Motor neuron (in vitro differentiated cells): Measurements from ENCODE around the gene EEF1A1. TPM values are rescaled to one million over a fixed set of nuclear protein-coding genes. Genes with fewer than 3 reads are reported as not detected.

ENCODE experiments used
- ATAC-seq, 8 experiments: fragments of 200-7000 bp; cut with Tn5 transposase; replicated peaks in 6 of 8; 2 replicates each; pipeline ENCODE4 v1.8.0; 2021; ENCODE audit warnings: mild to moderate bottlenecking in 8 of 8, moderate library complexity in 8 of 8
- H3K27ac ChIP-seq, 2 donors: fragments of 250-450 bp; sonication (Bioruptor Pico); 2 replicates each; pipeline ENCODE4 v1.9.0; 2021; ENCODE audit warnings: antibody characterized with exemption in 2 of 2, mild to moderate bottlenecking in 2 of 2, moderate library complexity in 1 of 2
- H3K4me1 ChIP-seq, 2 donors: fragments of 250-450 bp; sonication (Bioruptor Pico); replicated peaks in 1 of 2; 2 replicates each; pipeline ENCODE4 v1.6.1; 2021; ENCODE audit warnings: antibody characterized with exemption in 2 of 2, mild to moderate bottlenecking in 2 of 2, moderate library complexity in 1 of 2
- H3K4me3 ChIP-seq, 5 donors: fragments of 250-450 bp; sonication (Bioruptor Pico); 2 replicates each; pipeline ENCODE4 v1.9.0; 2021; ENCODE audit warnings: antibody characterized with exemption in 5 of 5, mild to moderate bottlenecking in 5 of 5, moderate library complexity in 4 of 5
- WGBS, 10 experiments: fragments of 450-650 bp; shearing (Covaris generic); methylation state at CpG; one replicate each; pipeline ENCODE4 v1.0.0; 2022; 5-methylcytosine and 5-hydroxymethylcytosine counted together
- in situ Hi-C, 9 experiments: fragments of 400-800 bp; cut with MboI; loops; one replicate each; pipeline ENCODE4 v1.15.0; 2021; ENCODE audit warnings: low sequenced_read_pairs in 9 of 9, low pct_unique_long_range_greater_than_20kb in 2 of 9; ENCODE audit not compliant: unreplicated experiment in 9 of 9
- total RNA-seq, 8 experiments: library from RNA; unstranded; fragments of 300-600 nt; gene quantifications; 2 replicates each; pipeline versions ENCODE4 v1.2.3 to v1.2.4, GENCODE V29; 2022

EEF1A1 gene
- total RNA-seq, 8 experiments from 2014 or later: 9,744 to 15,299 (median 11,254) TPM

GRCh38 chr6:73481969-73482368, 38.9 kb downstream of the EEF1A1 start:
- WGBS, 10 experiments: 0 to 97% (median 94%) methylated on average over 1 to 10 of the region's 12 CpGs
- no peak for ATAC-seq
- in situ Hi-C loops: no loop called here
- Histone ChIP-seq H3K4me3 (no peak overlapping the region), H3K4me1 (no peaks in the 10 kb centered on the region), H3K27ac (no peak overlapping the region)

- 90 to 100% (median 100%) methylated on average over 1 to 4 of the region's 4 CpGs; no CpG with 5 or more reads in 3 of the 10 experiments for WGBS, 10 experiments
- in situ Hi-C loops: no loop called here
Observed at GRCh38 chr6:73477407-73477806, 43.4 kb downstream of the EEF1A1 start.

GRCh38 chr6:73476723-73477122, 44.1 kb downstream of the EEF1A1 start:
- Histone ChIP-seq H3K4me3 (no peak overlapping the region), H3K27ac (no peak overlapping the region), H3K4me1 (no peaks in the 10 kb centered on the region)
- WGBS, 10 experiments: 86 to 100% (median 99%) methylated on average over 1 to 8 of the region's 10 CpGs; no CpG with 5 or more reads in 1 of the 10 experiments
- ATAC-seq: no peak
- in situ Hi-C loops: no loop called here

More at GRCh38 chr6:73477407-73477806, 43.4 kb downstream of the EEF1A1 start:
- H3K4me3 ChIP-seq: no peak overlapping the region
- H3K27ac ChIP-seq: no peak overlapping the region
- H3K4me1 ChIP-seq: no peaks in the 10 kb centered on the region
- ATAC-seq: no peak

GRCh38 chr6:73471686-73472290, 49.0 kb downstream of the EEF1A1 start:
- ATAC-seq: no peak
- WGBS, 10 experiments: 62 to 100% (median 88%) methylated on average over 1 to 2 of the region's 2 CpGs; no CpG with 5 or more reads in 1 of the 10 experiments
- H3K27ac ChIP-seq: no peak overlapping the region

More at GRCh38 chr6:73471686-73472290, 49.0 kb downstream of the EEF1A1 start:
- Histone ChIP-seq H3K4me3 (no peak overlapping the region), H3K4me1 (no peaks in the 10 kb centered on the region)
- in situ Hi-C loops: no loop called here

Other genes with a start within 250 kb of the EEF1A1 start
- not detected for gene DPPA5, start 166.8 kb downstream of the EEF1A1 start, total RNA-seq
- gene KHDC3L, start 158.4 kb downstream of the EEF1A1 start, total RNA-seq: 1 to 10 TPM in 1 of 8 experiments, under 1 TPM in 3, not detected in 4; 0.29 to 1.0 (median 0.71) TPM
- gene OOEP, start 151.1 kb downstream of the EEF1A1 start, total RNA-seq: not detected
- gene DDX43, start 126.2 kb downstream of the EEF1A1 start, total RNA-seq: under 1 TPM in 1 of 8 experiments, not detected in 7; 0.33 TPM
- 1 to 10 TPM in 1 of 8 experiments, under 1 TPM in 7; 0.14 to 1.0 (median 0.28) TPM for gene CGAS, start 68.7 kb downstream of the EEF1A1 start, total RNA-seq
- 10 to 100 TPM; 18.9 to 35.1 (median 25.2) TPM for gene MTO1, start 59.3 kb downstream of the EEF1A1 start, total RNA-seq
- 10 to 100 TPM in 6 of 8 experiments, 1 to 10 TPM in 2; 6.8 to 26.2 (median 15.2) TPM for gene SLC17A5, start 133.0 kb upstream of the EEF1A1 start, total RNA-seq
- gene CD109, start 175.2 kb upstream of the EEF1A1 start, total RNA-seq: 10 to 100 TPM in 3 of 8 experiments, 1 to 10 TPM in 1, under 1 TPM in 4; 0.21 to 24.1 (median 5.2) TPM